ENCODE data around the gene BEST2. TPM values are rescaled to one million over a fixed set of nuclear protein-coding genes. Genes with fewer than 3 reads are reported as not detected.

The BEST2 gene
- total and polyA plus RNA-seq, 12 donors = not detected

- peaks cover 7 to 41% (median 30%) of the 10 kb centered on the region in 9 donors for H3K4me1 ChIP-seq
- intact Hi-C loops (cut with DNase I) = loop anchor here in 5 of 10 donors (2.0 to 10.0 kb wide), 5 partner anchors 16 to 360 kb away; partner anchors contain the start of genes IER2 (in 2 of the 5), STX10 (in 2 of the 5) and TNPO2 (in 1 of the 5)
- H3K27me3 ChIP-seq = no peaks in the 10 kb centered on the region
- WGBS, 2 donors = 78 to 80% methylated on average over 7 of the region's 7 CpGs
- TF ChIP-seq CTCF (IDR thresholded peaks at IDR 0.05) = no peak
- H3K27ac ChIP-seq = peak overlapping the region; percentile 94 to 100 (median 99)
- H3K4me3 ChIP-seq = peak overlapping the region in 9 of 10 donors; percentile 70 to 100 (median 88)
- DNase-seq = no peak
- no peak for ATAC-seq
- H3K36me3 ChIP-seq = peaks cover 0 to 37% (median 7%) of the 10 kb centered on the region in 9 donors
- H3K9me3 ChIP-seq = no peaks in the 10 kb centered on the region
Observed at GRCh38 chr19:12794196-12794941, 42.8 kb downstream of the BEST2 start.

GRCh38 chr19:12794971-12795381, 43.4 kb downstream of the BEST2 start:
- Histone ChIP-seq H3K4me1 (peaks cover 7 to 41% (median 31%) of the 10 kb centered on the region in 9 donors), H3K36me3 (peaks cover 0 to 43% (median 13%) of the 10 kb centered on the region in 9 donors), H3K9me3 (no peaks in the 10 kb centered on the region), H3K27me3 (no peaks in the 10 kb centered on the region), H3K27ac (peak overlapping the region in 8 of 10 donors; percentile 32 to 100 (median 99)), H3K4me3 (peak overlapping the region in 1 of 10 donors; percentile 100)
- no peak for TF ChIP-seq CTCF (IDR thresholded peaks at IDR 0.05)
- WGBS, 2 donors = 91 to 92% methylated on average over 9 of the region's 9 CpGs
- DNase-seq (no peak), ATAC-seq (no peak)
- intact Hi-C loops (cut with DNase I) = loop anchor here in 8 of 10 donors (2.0 to 10.0 kb wide), 7 partner anchors 16 to 360 kb away; partner anchors contain the start of genes IER2 (in 2 of the 8), STX10 (in 2 of the 8) and TNPO2 (in 1 of the 8)

- TF ChIP-seq CTCF (IDR thresholded peaks at IDR 0.05) = peak; percentile 88 to 95 (median 93)
- H3K4me3 ChIP-seq = peak overlapping the region in 2 of 10 donors; percentile 1 to 17
- WGBS, 2 donors = 9 to 11% methylated on average over 18 of the region's 18 CpGs
Observed at GRCh38 chr19:12796146-12797071, 44.8 kb downstream of the BEST2 start.

More at GRCh38 chr19:12796146-12797071, 44.8 kb downstream of the BEST2 start:
- DNase-seq = peak; percentile 66 to 78
- H3K4me1 ChIP-seq = peaks cover 0 to 46% (median 35%) of the 10 kb centered on the region in 9 donors
- H3K36me3 ChIP-seq = peaks cover 0 to 49% (median 15%) of the 10 kb centered on the region in 9 donors
- no peaks in the 10 kb centered on the region for H3K27me3 ChIP-seq
- H3K27ac ChIP-seq = peak overlapping the region in 9 of 10 donors; percentile 13 to 100 (median 36)
- ATAC-seq = peak in 5 of 8 donors; percentile 3 to 35 (median 29)
- intact Hi-C loops (cut with DNase I) = loop anchor here in 8 of 10 donors (1.0 to 10.0 kb wide), 7 partner anchors 19 to 358 kb away; partner anchors contain the start of genes HOOK2 (in 1 of the 8), IER2 (in 1 of the 8) and STX10 (in 1 of the 8)
- no peaks in the 10 kb centered on the region for H3K9me3 ChIP-seq
